Progenitor cell of endocrine pancreas (in vitro differentiated cells): ENCODE data around the gene HBG2. TPM values are rescaled to one million over a fixed set of nuclear protein-coding genes. Genes with fewer than 3 reads are reported as not detected.

Experiments used
- DNase-seq: peaks from one replicate; pipeline ENCODE4 v3.0.0; 2021; ENCODE audit warnings: low spot score; ENCODE audit not compliant: unreplicated experiment
- H3K27ac Mint-ChIP-seq: 2 replicates; pipeline ENCODE4 v1.8.0; 2021; ENCODE audit warnings: mild to moderate bottlenecking, moderate library complexity, mixed read lengths
- H3K27me3 Mint-ChIP-seq: 2 replicates; pipeline ENCODE4 v1.8.0; 2021; ENCODE audit warnings: mixed read lengths
- H3K36me3 Mint-ChIP-seq: 2 replicates; pipeline ENCODE4 v1.8.0; 2022; ENCODE audit warnings: mixed read lengths; ENCODE audit not compliant: insufficient read depth
- H3K4me1 Mint-ChIP-seq: 2 replicates; pipeline ENCODE4 v1.8.0; 2021; ENCODE audit warnings: low read depth, mixed read lengths
- H3K4me3 Mint-ChIP-seq: 2 replicates; pipeline ENCODE4 v1.8.0; 2021; ENCODE audit warnings: low read depth, mild to moderate bottlenecking, moderate library complexity, mixed read lengths
- H3K9me3 Mint-ChIP-seq: 2 replicates; pipeline ENCODE4 v1.8.0; 2021; ENCODE audit warnings: low read depth, mixed read lengths
- total RNA-seq: library from RNA; stranded (reverse); gene quantifications from 2 replicates; pipeline ENCODE4 v1.2.1, GENCODE V29; 2021
- TF ChIP-seq, protein P1 (sequence below): fragments of 200-600 bp; sonication (generic); IDR thresholded peaks from one replicate; pipeline ENCODE4 v1.5.0; 2021; ENCODE audit warnings: antibody characterized with exemption, mild to moderate bottlenecking; ENCODE audit not compliant: unreplicated experiment

HBG2 gene
- total RNA-seq, 1 donor from 2014 or later: not detected

DNA sequence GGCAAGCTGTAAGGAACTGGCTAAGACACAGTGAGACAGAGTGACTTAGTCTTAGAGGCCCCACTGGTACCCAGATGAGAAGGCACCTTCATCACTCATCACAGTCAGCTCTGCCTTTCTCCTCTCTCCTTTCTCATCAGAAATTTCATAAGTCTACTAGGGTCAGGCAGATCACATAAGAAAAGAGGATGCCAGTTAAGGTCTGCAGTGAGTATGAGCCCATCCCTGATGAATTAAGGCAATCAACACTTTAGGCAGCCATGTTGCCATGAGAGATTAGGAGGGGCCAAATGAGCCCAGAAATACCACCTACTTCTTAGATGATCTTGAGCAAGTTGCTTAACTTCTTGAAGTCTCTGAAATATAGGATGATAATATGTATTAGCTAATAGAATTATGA lies 27.0 kb upstream of the HBG2 start:
- Mint-ChIP-seq H3K27ac (no peak overlapping the region), H3K27me3 (no peaks in the 10 kb centered on the region), H3K9me3 (no peaks in the 10 kb centered on the region), H3K36me3 (no peaks in the 10 kb centered on the region), H3K4me3 (no peak overlapping the region), H3K4me1 (peaks cover 2% of the 10 kb centered on the region)
- DNase-seq: no peak
- TF ChIP-seq, protein P1, sequence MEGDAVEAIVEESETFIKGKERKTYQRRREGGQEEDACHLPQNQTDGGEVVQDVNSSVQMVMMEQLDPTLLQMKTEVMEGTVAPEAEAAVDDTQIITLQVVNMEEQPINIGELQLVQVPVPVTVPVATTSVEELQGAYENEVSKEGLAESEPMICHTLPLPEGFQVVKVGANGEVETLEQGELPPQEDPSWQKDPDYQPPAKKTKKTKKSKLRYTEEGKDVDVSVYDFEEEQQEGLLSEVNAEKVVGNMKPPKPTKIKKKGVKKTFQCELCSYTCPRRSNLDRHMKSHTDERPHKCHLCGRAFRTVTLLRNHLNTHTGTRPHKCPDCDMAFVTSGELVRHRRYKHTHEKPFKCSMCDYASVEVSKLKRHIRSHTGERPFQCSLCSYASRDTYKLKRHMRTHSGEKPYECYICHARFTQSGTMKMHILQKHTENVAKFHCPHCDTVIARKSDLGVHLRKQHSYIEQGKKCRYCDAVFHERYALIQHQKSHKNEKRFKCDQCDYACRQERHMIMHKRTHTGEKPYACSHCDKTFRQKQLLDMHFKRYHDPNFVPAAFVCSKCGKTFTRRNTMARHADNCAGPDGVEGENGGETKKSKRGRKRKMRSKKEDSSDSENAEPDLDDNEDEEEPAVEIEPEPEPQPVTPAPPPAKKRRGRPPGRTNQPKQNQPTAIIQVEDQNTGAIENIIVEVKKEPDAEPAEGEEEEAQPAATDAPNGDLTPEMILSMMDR: no peak

DNA sequence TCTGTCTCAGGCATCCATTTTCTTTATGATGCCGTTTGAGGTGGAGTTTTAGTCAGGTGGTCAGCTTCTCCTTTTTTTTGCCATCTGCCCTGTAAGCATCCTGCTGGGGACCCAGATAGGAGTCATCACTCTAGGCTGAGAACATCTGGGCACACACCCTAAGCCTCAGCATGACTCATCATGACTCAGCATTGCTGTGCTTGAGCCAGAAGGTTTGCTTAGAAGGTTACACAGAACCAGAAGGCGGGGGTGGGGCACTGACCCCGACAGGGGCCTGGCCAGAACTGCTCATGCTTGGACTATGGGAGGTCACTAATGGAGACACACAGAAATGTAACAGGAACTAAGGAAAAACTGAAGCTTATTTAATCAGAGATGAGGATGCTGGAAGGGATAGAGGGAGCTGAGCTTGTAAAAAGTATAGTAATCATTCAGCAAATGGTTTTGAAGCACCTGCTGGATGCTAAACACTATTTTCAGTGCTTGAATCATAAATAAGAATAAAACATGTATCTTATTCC lies 26.1 kb upstream of the HBG2 start:
- TF ChIP-seq, protein P1: no peak
- peaks cover 4% of the 10 kb centered on the region for H3K4me1 Mint-ChIP-seq
- no peak overlapping the region for H3K27ac Mint-ChIP-seq
- DNase-seq: no peak
- no peak overlapping the region for H3K4me3 Mint-ChIP-seq
- no peaks in the 10 kb centered on the region for H3K9me3 Mint-ChIP-seq
- no peaks in the 10 kb centered on the region for H3K27me3 Mint-ChIP-seq
- no peaks in the 10 kb centered on the region for H3K36me3 Mint-ChIP-seq

- Mint-ChIP-seq H3K27me3 (no peaks in the 10 kb centered on the region), H3K27ac (no peak overlapping the region), H3K4me3 (no peak overlapping the region), H3K9me3 (no peaks in the 10 kb centered on the region), H3K36me3 (no peaks in the 10 kb centered on the region), H3K4me1 (peaks cover 5% of the 10 kb centered on the region)
- no peak for DNase-seq
- TF ChIP-seq, protein P1: no peak
Observed at GRCh38 chr11:5279471-5280090, 25.0 kb upstream of the HBG2 start.

- TF ChIP-seq, protein P1: no peak
- no peak for DNase-seq
- H3K27me3 Mint-ChIP-seq: no peaks in the 10 kb centered on the region
- H3K4me3 Mint-ChIP-seq: no peak overlapping the region
- H3K36me3 Mint-ChIP-seq: no peaks in the 10 kb centered on the region
- H3K4me1 Mint-ChIP-seq: peaks cover 8% of the 10 kb centered on the region
- H3K27ac Mint-ChIP-seq: no peak overlapping the region
- H3K9me3 Mint-ChIP-seq: no peaks in the 10 kb centered on the region
Observed at GRCh38 chr11:5277807-5278382, 23.3 kb upstream of the HBG2 start.

GRCh38 chr11:5276697-5277096 lies 22.1 kb upstream of the HBG2 start:
- H3K4me3 Mint-ChIP-seq: no peak overlapping the region
- H3K27me3 Mint-ChIP-seq: no peaks in the 10 kb centered on the region
- no peak overlapping the region for H3K27ac Mint-ChIP-seq
- H3K36me3 Mint-ChIP-seq: no peaks in the 10 kb centered on the region
- TF ChIP-seq, protein P1: no peak
- H3K4me1 Mint-ChIP-seq: peaks cover 8% of the 10 kb centered on the region
- no peaks in the 10 kb centered on the region for H3K9me3 Mint-ChIP-seq
- DNase-seq: no peak
